Vagina (tissue), 2 donors: Measurements from ENCODE around the gene RPLP2. TPM values are rescaled to one million over a fixed set of nuclear protein-coding genes. Genes with fewer than 3 reads are reported as not detected.
A peak's percentile ranks its signal among the peaks of the same experiment; 100 is the strongest.

Experiments used
- DNase-seq, 2 donors: peaks; one replicate each; pipeline ENCODE4 v3.0.0-alpha.2; 2017; ENCODE audit errors: extremely low spot score in 2 of 2
- H3K27ac ChIP-seq: fragments of 200-600 bp; sonication (generic); one replicate; pipeline ENCODE4 v1.5.1; 2019
- H3K27me3 ChIP-seq: fragments of 200-600 bp; sonication (generic); one replicate; pipeline ENCODE4 v1.5.1; 2019
- H3K36me3 ChIP-seq, 2 donors: fragments of 200-600 bp; sonication (generic); one replicate each; pipeline ENCODE4 v1.5.1; 2017 to 2019
- H3K4me1 ChIP-seq: fragments of 200-600 bp; sonication (generic); one replicate; pipeline ENCODE4 v1.5.1; 2019
- H3K4me3 ChIP-seq, 2 donors: fragments of 200-600 bp; sonication (generic); 1 replicate in 1 of 2; 2 replicates in 1 of 2; pipeline ENCODE4 v1.5.1; 2016 to 2019
- H3K9me3 ChIP-seq: fragments of 200-600 bp; sonication (generic); one replicate; pipeline ENCODE4 v1.5.1; 2019
- CTCF ChIP-seq, 3 experiments: fragments of 450-650 bp in 2 of 3; fragments of 200-600 bp in 1 of 3; sonication (generic) in 1 of 3; IDR thresholded peaks; one replicate each; pipeline ENCODE4 v1.5.1; 2017 to 2019; ENCODE audit warnings: antibody characterized with exemption in 3 of 3, mild to moderate bottlenecking in 2 of 3, moderate library complexity in 2 of 3
- POLR2A ChIP-seq, 2 donors: fragments of 450-650 bp; IDR thresholded peaks; one replicate each; pipeline ENCODE4 v1.6.1; 2017; ENCODE audit warnings: antibody characterized with exemption in 2 of 2, mild to moderate bottlenecking in 2 of 2, moderate library complexity in 2 of 2
- POLR2AphosphoS5 ChIP-seq, 2 donors: sonication (generic); formaldehyde crosslinking; IDR thresholded peaks; one replicate each; pipeline ENCODE4 v1.9.0; 2017; ENCODE audit warnings: antibody characterized with exemption in 2 of 2, mild to moderate bottlenecking in 2 of 2, low read depth in 1 of 2; ENCODE audit not compliant: insufficient read depth in 1 of 2
- intact Hi-C: fragments of 100-400 bp; cut with DNase I; formaldehyde crosslinking; loops from one replicate; pipeline ENCODE4 v1.15.1; 2023
- total RNA-seq: library from RNA; depleted of rRNA; stranded (reverse); fragments of >200 nt; gene quantifications from one replicate; pipeline ENCODE4 v1.2.3, GENCODE V29; 2016

RPLP2 gene
- total RNA-seq, 1 donor from 2014 or later = 1,068 TPM

DNA sequence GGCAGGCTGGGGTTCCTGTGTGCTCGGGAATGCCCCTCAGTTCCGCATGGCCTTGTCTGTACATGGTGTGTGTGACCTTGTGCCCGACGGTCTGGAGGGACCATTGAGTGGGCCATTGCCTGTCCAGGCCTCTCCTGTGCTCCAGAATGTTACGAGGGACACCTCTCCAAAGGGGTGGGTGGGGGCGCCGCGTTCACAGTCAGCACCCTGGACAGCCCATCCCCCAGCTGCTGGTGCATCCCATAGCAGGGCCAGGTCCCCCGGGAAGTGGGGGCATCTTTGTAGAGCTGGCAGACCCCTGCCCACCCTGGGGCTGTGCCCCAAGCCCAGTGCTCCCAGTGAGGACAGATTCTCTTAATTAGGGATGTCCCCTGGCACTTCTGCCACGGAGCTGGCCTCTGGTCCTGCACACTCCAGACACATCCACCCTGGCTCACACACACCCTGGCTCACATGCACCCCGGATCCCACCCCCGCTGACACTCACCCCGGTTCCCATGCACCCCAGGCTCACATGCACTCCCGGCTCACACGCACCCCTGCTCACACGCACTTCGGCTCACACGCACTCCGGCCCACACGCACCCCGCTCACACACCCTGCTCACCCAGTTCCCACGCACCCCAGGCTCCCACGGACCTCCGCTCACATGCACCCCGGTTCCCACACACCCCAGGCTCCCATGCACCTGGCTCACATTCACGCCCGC is 48.4 kb downstream of the RPLP2 start:
- Histone ChIP-seq H3K27ac (no peak overlapping the region), H3K4me1 (peaks cover 53% of the 10 kb centered on the region), H3K4me3 (no peak overlapping the region), H3K36me3 (peaks cover 0 to 7% of the 10 kb centered on the region in 2 donors), H3K9me3 (no peaks in the 10 kb centered on the region), H3K27me3 (no peaks in the 10 kb centered on the region)
- no peak for TF ChIP-seq POLR2A (IDR thresholded peaks at IDR 0.05)
- no peak for TF ChIP-seq POLR2AphosphoS5 (IDR thresholded peaks at IDR 0.05; ENCODE audit: insufficient read depth in 1 of 2, low read depth in 1 of 2)
- no peak for TF ChIP-seq CTCF (IDR thresholded peaks at IDR 0.05)
- intact Hi-C loops = no loop called here
- no peak for DNase-seq

GRCh38 chr11:858762-859339 is 49.1 kb downstream of the RPLP2 start:
- Histone ChIP-seq H3K4me1 (peaks cover 50% of the 10 kb centered on the region), H3K27ac (no peak overlapping the region), H3K36me3 (peaks cover 0 to 7% of the 10 kb centered on the region in 2 donors), H3K9me3 (no peaks in the 10 kb centered on the region), H3K4me3 (no peak overlapping the region), H3K27me3 (no peaks in the 10 kb centered on the region)
- DNase-seq = no peak
- TF ChIP-seq POLR2A (IDR thresholded peaks at IDR 0.05) (no peak), POLR2AphosphoS5 (IDR thresholded peaks at IDR 0.05; ENCODE audit: insufficient read depth in 1 of 2, low read depth in 1 of 2) (no peak), CTCF (IDR thresholded peaks at IDR 0.05) (no peak)
- intact Hi-C loops = no loop called here

GRCh38 chr11:859394-860131 is 49.8 kb downstream of the RPLP2 start:
- intact Hi-C loops = no loop called here
- DNase-seq = no peak
- H3K27ac ChIP-seq = no peak overlapping the region
- no peaks in the 10 kb centered on the region for H3K27me3 ChIP-seq
- no peaks in the 10 kb centered on the region for H3K9me3 ChIP-seq
- peaks cover 50% of the 10 kb centered on the region for H3K4me1 ChIP-seq
- no peak for TF ChIP-seq POLR2A (IDR thresholded peaks at IDR 0.05)
- peak in 1 of 2 donors; percentile 50 for TF ChIP-seq POLR2AphosphoS5 (IDR thresholded peaks at IDR 0.05; ENCODE audit: insufficient read depth in 1 of 2, low read depth in 1 of 2)
- H3K36me3 ChIP-seq = peaks cover 0 to 7% of the 10 kb centered on the region in 2 donors
- peak overlapping the region; percentile 18 to 30 for H3K4me3 ChIP-seq

GRCh38 chr11:860234-861104 is 50.7 kb downstream of the RPLP2 start:
- no peak for TF ChIP-seq POLR2AphosphoS5 (IDR thresholded peaks at IDR 0.05; ENCODE audit: insufficient read depth in 1 of 2, low read depth in 1 of 2)
- no peak for TF ChIP-seq CTCF (IDR thresholded peaks at IDR 0.05)
- TF ChIP-seq POLR2A (IDR thresholded peaks at IDR 0.05) = no peak
- H3K36me3 ChIP-seq = peaks cover 0 to 8% of the 10 kb centered on the region in 2 donors
- no peak for DNase-seq
- H3K4me1 ChIP-seq = peaks cover 50% of the 10 kb centered on the region
- no peak overlapping the region for H3K27ac ChIP-seq
- H3K9me3 ChIP-seq = no peaks in the 10 kb centered on the region
- H3K27me3 ChIP-seq = no peaks in the 10 kb centered on the region
- intact Hi-C loops = no loop called here
- no peak overlapping the region for H3K4me3 ChIP-seq

DNA sequence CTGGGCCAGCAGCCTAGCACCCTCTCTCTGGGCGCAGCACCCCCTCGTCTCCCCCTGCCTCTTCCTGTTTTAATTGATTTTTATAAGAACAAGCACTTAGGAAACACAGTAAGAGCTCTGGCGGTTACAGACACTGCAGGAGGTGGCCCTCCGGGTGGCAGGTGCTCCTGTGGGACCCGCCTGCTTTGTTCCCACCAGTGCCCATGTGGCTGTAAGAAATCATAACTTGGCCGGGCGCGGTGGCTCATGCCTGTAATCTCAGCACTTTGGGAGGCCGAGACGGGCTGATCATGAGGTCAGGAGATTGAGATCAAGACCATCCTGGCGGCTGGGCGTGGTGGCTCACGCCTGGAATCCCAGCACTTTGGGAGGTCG is 51.3 kb downstream of the RPLP2 start:
- H3K4me1 ChIP-seq = peaks cover 44% of the 10 kb centered on the region
- H3K36me3 ChIP-seq = peaks cover 0 to 12% of the 10 kb centered on the region in 2 donors
- TF ChIP-seq POLR2A (IDR thresholded peaks at IDR 0.05) = no peak
- TF ChIP-seq CTCF (IDR thresholded peaks at IDR 0.05) = no peak
- TF ChIP-seq POLR2AphosphoS5 (IDR thresholded peaks at IDR 0.05; ENCODE audit: insufficient read depth in 1 of 2, low read depth in 1 of 2) = no peak
- H3K27ac ChIP-seq = no peak overlapping the region
- no peaks in the 10 kb centered on the region for H3K9me3 ChIP-seq
- no peak for DNase-seq
- intact Hi-C loops = no loop called here
- no peaks in the 10 kb centered on the region for H3K27me3 ChIP-seq
- H3K4me3 ChIP-seq = no peak overlapping the region
